Measurements from ENCODE around the gene OTUD3. TPM values are rescaled to one million over a fixed set of nuclear protein-coding genes. Genes with fewer than 3 reads are reported as not detected.

OTUD3 gene
- total and polyA plus RNA-seq, 2 of the 4 experiments (the other 2 are of a cell fraction) = 2.9 to 3.1 TPM

GRCh38 chr1:19932866-19933265 lies 50.7 kb downstream of the OTUD3 start:
- H2AK9ac ChIP-seq (replicated peaks; ENCODE audit: low read depth, low read length, poor library complexity) = no peak overlapping the region
- H3K4ac ChIP-seq (ENCODE audit: low read depth, low read length) = no peak overlapping the region
- no peak overlapping the region for H3K9ac ChIP-seq (ENCODE audit: low read depth, low read length)
- dilution Hi-C loops (cut with HindIII; ENCODE audit: low sequenced_read_pairs, unreplicated experiment) (no loop called here), intact Hi-C loops (cut with micrococcal nuclease) (no loop called here), in situ Hi-C loops (cut with MboI; ENCODE audit: low sequenced_read_pairs) (no loop called here)
- H3K4me3 ChIP-seq (ENCODE audit: insufficient read depth, low read depth, low read length) = no peak overlapping the region
- no peaks in the 10 kb centered on the region for H3K4me1 ChIP-seq (ENCODE audit: control insufficient read depth, insufficient read depth, low read length)
- no peaks in the 10 kb centered on the region; the same call in 1 of the 2 replicates for H3K27me3 ChIP-seq (ENCODE audit: control insufficient read depth, insufficient read depth, low read length)
- H2AFZ ChIP-seq (replicated peaks; ENCODE audit: low read length, poor library complexity) = no peak overlapping the region
- CTCF ChIA-PET = interaction anchor here (1.0 kb wide), 1 partner anchor 15 kb away, joined by 5 read pairs; no protein-coding TSS in a partner anchor
- H3K9me1 ChIP-seq (ENCODE audit: insufficient read depth, low read length) = no peaks in the 10 kb centered on the region
- H4K5ac ChIP-seq (ENCODE audit: low read depth, low read length) = no peak overlapping the region
- no peak overlapping the region for H2BK15ac ChIP-seq (ENCODE audit: low read depth, low read length)
- no peaks in the 10 kb centered on the region for H3K36me3 ChIP-seq (ENCODE audit: control insufficient read depth, insufficient read depth, low read length)
- no peak overlapping the region for H3K4me2 ChIP-seq (ENCODE audit: low read depth, low read length)
- no peak overlapping the region for H2BK120ac ChIP-seq (ENCODE audit: low read depth, low read length)
- POLR2A ChIA-PET (ENCODE audit: unreplicated experiment) = no interaction called here
- no peak overlapping the region for H3K23ac ChIP-seq (ENCODE audit: low read depth, low read length)
- no TSS peak for BruUV-seq (replicated peaks)
- no peak overlapping the region for H2BK20ac ChIP-seq (ENCODE audit: low read depth, low read length)
- no peak overlapping the region for H3K18ac ChIP-seq (ENCODE audit: low read depth, low read length)
- 0% methylated on average over 1 of the region's 1 CpG; no CpG with 5 or more reads in 1 of the 2 experiments for WGBS, 2 experiments (ENCODE audit: extremely low coverage in 2 of 2, insufficient read length in 1 of 2)
- no peak overlapping the region for H3K14ac ChIP-seq (replicated peaks; ENCODE audit: low read depth, low read length)
- H4K91ac ChIP-seq (ENCODE audit: insufficient read depth, low read depth, low read length) = no peak overlapping the region
- H4K8ac ChIP-seq (ENCODE audit: low read depth in 2 of 2, low read length in 2 of 2) = no peak overlapping the region
- TF ChIP-seq RCOR1 (IDR thresholded peaks at IDR 0.05; ENCODE audit: insufficient replicate concordance, low read length) (no peak), SMC3 (IDR thresholded peaks at IDR 0.05; ENCODE audit: low read depth, low read length) (no peak), BHLHE40 (IDR thresholded peaks at IDR 0.05; ENCODE audit: low read depth, low read length) (no peak), USF2 (IDR thresholded peaks at IDR 0.05; ENCODE audit: low read depth, low read length) (no peak), CHD1 (IDR thresholded peaks at IDR 0.05; ENCODE audit: low read depth, low read length) (no peak), MAZ (IDR thresholded peaks at IDR 0.05; ENCODE audit: borderline replicate concordance, low read depth, low read length) (no peak), MAFK (IDR thresholded peaks at IDR 0.05; ENCODE audit: low read depth, low read length) (no peak), RAD21 (IDR thresholded peaks at IDR 0.05; ENCODE audit: low read length) (no peak), NFE2L2 (IDR thresholded peaks at IDR 0.05; ENCODE audit: low read depth, low read length) (no peak), FOS (IDR thresholded peaks at IDR 0.05; ENCODE audit: low read depth, low read length) (no peak), RFX5 (IDR thresholded peaks at IDR 0.05; ENCODE audit: low read depth, low read length) (no peak), MXI1 (IDR thresholded peaks at IDR 0.05; ENCODE audit: borderline replicate concordance, low read depth, low read length) (no peak), CEBPB (IDR thresholded peaks at IDR 0.05; ENCODE audit: low read depth, low read length) (no peak), POLR2A (IDR thresholded peaks at IDR 0.05; ENCODE audit: low read depth, low read length) (no peak)
- TF ChIP-seq, protein P1, sequence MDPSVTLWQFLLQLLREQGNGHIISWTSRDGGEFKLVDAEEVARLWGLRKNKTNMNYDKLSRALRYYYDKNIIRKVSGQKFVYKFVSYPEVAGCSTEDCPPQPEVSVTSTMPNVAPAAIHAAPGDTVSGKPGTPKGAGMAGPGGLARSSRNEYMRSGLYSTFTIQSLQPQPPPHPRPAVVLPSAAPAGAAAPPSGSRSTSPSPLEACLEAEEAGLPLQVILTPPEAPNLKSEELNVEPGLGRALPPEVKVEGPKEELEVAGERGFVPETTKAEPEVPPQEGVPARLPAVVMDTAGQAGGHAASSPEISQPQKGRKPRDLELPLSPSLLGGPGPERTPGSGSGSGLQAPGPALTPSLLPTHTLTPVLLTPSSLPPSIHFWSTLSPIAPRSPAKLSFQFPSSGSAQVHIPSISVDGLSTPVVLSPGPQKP (IDR thresholded peaks at IDR 0.05; ENCODE audit: borderline replicate concordance, low read depth, low read length) = no peak
- TF ChIP-seq, protein P2, sequence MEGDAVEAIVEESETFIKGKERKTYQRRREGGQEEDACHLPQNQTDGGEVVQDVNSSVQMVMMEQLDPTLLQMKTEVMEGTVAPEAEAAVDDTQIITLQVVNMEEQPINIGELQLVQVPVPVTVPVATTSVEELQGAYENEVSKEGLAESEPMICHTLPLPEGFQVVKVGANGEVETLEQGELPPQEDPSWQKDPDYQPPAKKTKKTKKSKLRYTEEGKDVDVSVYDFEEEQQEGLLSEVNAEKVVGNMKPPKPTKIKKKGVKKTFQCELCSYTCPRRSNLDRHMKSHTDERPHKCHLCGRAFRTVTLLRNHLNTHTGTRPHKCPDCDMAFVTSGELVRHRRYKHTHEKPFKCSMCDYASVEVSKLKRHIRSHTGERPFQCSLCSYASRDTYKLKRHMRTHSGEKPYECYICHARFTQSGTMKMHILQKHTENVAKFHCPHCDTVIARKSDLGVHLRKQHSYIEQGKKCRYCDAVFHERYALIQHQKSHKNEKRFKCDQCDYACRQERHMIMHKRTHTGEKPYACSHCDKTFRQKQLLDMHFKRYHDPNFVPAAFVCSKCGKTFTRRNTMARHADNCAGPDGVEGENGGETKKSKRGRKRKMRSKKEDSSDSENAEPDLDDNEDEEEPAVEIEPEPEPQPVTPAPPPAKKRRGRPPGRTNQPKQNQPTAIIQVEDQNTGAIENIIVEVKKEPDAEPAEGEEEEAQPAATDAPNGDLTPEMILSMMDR (conservative IDR thresholded peaks at IDR 0.05; ENCODE audit: low read depth, low read length) = no peak
- peaks cover 8% of the 10 kb centered on the region for H3K9me3 ChIP-seq (ENCODE audit: control insufficient read depth, insufficient read depth, low read length)
- DNase-seq = no peak
- ATAC-seq (ENCODE audit: low read depth) = no peak
- no peaks in the 10 kb centered on the region for H4K20me1 ChIP-seq (ENCODE audit: insufficient read depth, low read length)
- H2BK5ac ChIP-seq (ENCODE audit: low read depth, low read length, poor library complexity, severe bottlenecking) = no peak overlapping the region
- no peaks in the 10 kb centered on the region for H3K79me1 ChIP-seq (ENCODE audit: low read depth in 1 of 2, low read length in 2 of 2)
- H2AK5ac ChIP-seq (ENCODE audit: low read depth, low read length) = no peak overlapping the region
- H3K56ac ChIP-seq (ENCODE audit: extremely low read depth, insufficient read depth, low read length) = no peak overlapping the region
- H3K27ac ChIP-seq (ENCODE audit: insufficient read depth, low read length) = no peak overlapping the region

Data from IMR-90 (cell line).